T-helper 1 cell treated with Interleukin-12 subunit alpha and Interleukin-12 subunit beta and Interleukin-4 antibody, amounts not matched to agents 30 ng/mL and 1 ng/mL, for 36 hours (primary cell): ENCODE data around the gene RPL36AL. TPM values are rescaled to one million over a fixed set of nuclear protein-coding genes. Genes with fewer than 3 reads are reported as not detected.

Experiments
- intact Hi-C: fragments of 100-400 bp; cut with micrococcal nuclease; formaldehyde crosslinking; loops from one replicate; pipeline ENCODE4 v1.15.1; 2024
- total RNA-seq: library from RNA; stranded (reverse); gene quantifications from 2 replicates; pipeline ENCODE4 v1.2.3, GENCODE V29; 2022

RPL36AL gene
- total RNA-seq, 1 donor from 2014 or later, result 228 TPM

GRCh38 chr14:49583629-49584028 lies 36.8 kb downstream of the RPL36AL start:
- intact Hi-C loops, result no loop called here

- intact Hi-C loops, result no loop called here
Observed at GRCh38 chr14:49582113-49582977, 38.1 kb downstream of the RPL36AL start.

GRCh38 chr14:49581209-49582112 lies 39.0 kb downstream of the RPL36AL start:
- intact Hi-C loops, result no loop called here

- intact Hi-C loops, result no loop called here
Observed at GRCh38 chr14:49579841-49580240, 40.6 kb downstream of the RPL36AL start.

- intact Hi-C loops, result no loop called here
Observed at GRCh38 chr14:49578141-49578540, 42.3 kb downstream of the RPL36AL start.

GRCh38 chr14:49574038-49574437 lies 46.4 kb downstream of the RPL36AL start:
- intact Hi-C loops, result no loop called here

- intact Hi-C loops, result no loop called here
Observed at GRCh38 chr14:49569281-49569680, 51.1 kb downstream of the RPL36AL start.

Other genes with a start within 250 kb of the RPL36AL start
- gene RPS29, start 34.2 kb downstream of the RPL36AL start, total RNA-seq, result 1,725 and 1,787 TPM in 2 replicates
- 36.0 and 42.0 TPM in 2 replicates for gene LRR1, start 21.7 kb downstream of the RPL36AL start, total RNA-seq
- gene MGAT2, start 173 bp upstream of the RPL36AL start, total RNA-seq, result 77.3 and 83.8 TPM in 2 replicates
- 6.3 and 7.3 TPM in 2 replicates for gene DNAAF2, start 14.6 kb upstream of the RPL36AL start, total RNA-seq
- gene POLE2, start 67.6 kb upstream of the RPL36AL start, total RNA-seq, result 23.9 and 25.5 TPM in 2 replicates
- gene KLHDC1, start 72.5 kb upstream of the RPL36AL start, total RNA-seq, result 2.0 and 2.5 TPM in 2 replicates
- 27.9 and 31.6 TPM in 2 replicates for gene KLHDC2, start 147.5 kb upstream of the RPL36AL start, total RNA-seq
- gene NEMF, start 232.2 kb upstream of the RPL36AL start, total RNA-seq, result 94.7 and 98.0 TPM in 2 replicates